GM19193 (cell line): ENCODE data around the gene KEAP1.

ENCODE experiments used
- POLR2A ChIP-seq: IDR thresholded peaks from 4 replicates; pipeline ENCODE4 v1.6.1; 2011; ENCODE audit not compliant: insufficient read depth, insufficient read length; ENCODE audit errors: extremely low read depth

Gene KEAP1

DNA sequence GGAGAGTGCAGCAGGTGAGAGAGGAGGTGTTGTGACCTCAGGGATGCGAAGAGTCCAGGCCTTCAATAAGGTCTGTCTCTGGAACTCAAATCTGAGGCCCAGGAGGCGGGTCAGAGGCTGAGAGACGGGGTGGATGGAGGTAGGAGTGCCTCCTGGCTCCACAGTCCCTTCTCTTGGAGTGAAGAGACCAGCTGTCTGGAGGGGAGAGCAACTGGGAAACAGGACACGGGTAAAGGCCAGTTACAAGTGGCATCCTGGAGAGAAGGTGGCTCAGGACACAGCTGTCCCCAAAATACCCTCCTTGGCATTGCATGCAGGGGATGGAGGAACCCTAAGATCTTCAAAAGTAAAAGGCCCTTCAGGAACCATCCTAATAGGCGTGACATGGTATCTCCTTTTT, 63.6 kb downstream of the KEAP1 start:
- no peak for TF ChIP-seq POLR2A
